Measurements from ENCODE around the gene SETD1B.
"Not testable (repeated sequence)": the region's sequence is repeated elsewhere in the genome, so short reads cannot be mapped to it uniquely, and the experiment has no call there.

The SETD1B gene

GRCh38 chr12:121780429-121780828, 23.4 kb upstream of the SETD1B start:
- no peak for DNase-seq (ENCODE audit: low read depth)

- no peak for DNase-seq (ENCODE audit: low read depth)
Observed at GRCh38 chr12:121781484-121781997, 22.3 kb upstream of the SETD1B start.

- no peak for DNase-seq (ENCODE audit: low read depth)
Observed at GRCh38 chr12:121781998-121782979, 21.5 kb upstream of the SETD1B start.

GRCh38 chr12:121783766-121784165, 20.0 kb upstream of the SETD1B start:
- no peak for DNase-seq (ENCODE audit: low read depth)

- no peak for DNase-seq (ENCODE audit: low read depth)
Observed at GRCh38 chr12:121784460-121784859, 19.3 kb upstream of the SETD1B start.

GRCh38 chr12:121786440-121786825, 17.4 kb upstream of the SETD1B start:
- DNase-seq (ENCODE audit: low read depth), result no peak

GRCh38 chr12:121787063-121788025, 16.5 kb upstream of the SETD1B start:
- DNase-seq (ENCODE audit: low read depth), result no peak

- DNase-seq (ENCODE audit: low read depth), result no peak
Observed at GRCh38 chr12:121788176-121788818, 15.5 kb upstream of the SETD1B start.

- no peak for DNase-seq (ENCODE audit: low read depth)
Observed at GRCh38 chr12:121789233-121789781, 14.5 kb upstream of the SETD1B start.

GRCh38 chr12:121789800-121790728, 13.7 kb upstream of the SETD1B start:
- peak; percentile 90 for DNase-seq (ENCODE audit: low read depth)

- DNase-seq (ENCODE audit: low read depth), result not testable (repeated sequence)
Observed at GRCh38 chr12:121790785-121791184, 13.0 kb upstream of the SETD1B start.

GRCh38 chr12:121791671-121792551, 11.9 kb upstream of the SETD1B start:
- DNase-seq (ENCODE audit: low read depth), result no peak

GRCh38 chr12:121792607-121793439, 11.0 kb upstream of the SETD1B start:
- peak; percentile 63 for DNase-seq (ENCODE audit: low read depth)

- peak; percentile 76 for DNase-seq (ENCODE audit: low read depth)
Observed at GRCh38 chr12:121793440-121793837, 10.4 kb upstream of the SETD1B start, which contains the start of gene RHOF. RHOF (minus strand) TSS chr12:121793688; CDS start chr12:121793633, 55 bp downstream.

GRCh38 chr12:121793838-121794533, 9.8 kb upstream of the SETD1B start:
- DNase-seq (ENCODE audit: low read depth), result peak; percentile 98

GRCh38 chr12:121794534-121795033, 9.2 kb upstream of the SETD1B start:
- no peak for DNase-seq (ENCODE audit: low read depth)
